ENCODE data around the gene PKM. TPM values are rescaled to one million over a fixed set of nuclear protein-coding genes. Genes with fewer than 3 reads are reported as not detected.

Gene PKM
- total and polyA plus RNA-seq, 4 donors, result 12.9 to 61.2 (median 29.7) TPM

GRCh38 chr15:72235298-72235697, 4.3 kb upstream of the PKM start:
- Histone ChIP-seq H3K27me3 (ENCODE audit: control insufficient read depth in 4 of 4, insufficient read depth in 4 of 4, low read length in 3 of 4) (no peaks in the 10 kb centered on the region), H3K36me3 (ENCODE audit: control insufficient read depth in 4 of 4, insufficient read depth in 3 of 4, low read depth in 1 of 4, low read length in 3 of 4) (no peaks in the 10 kb centered on the region), H3K4me3 (ENCODE audit: low read depth in 1 of 3, low read length in 3 of 3) (no peak overlapping the region), H3K27ac (ENCODE audit: low read depth in 1 of 2, low read length in 2 of 2) (no peak overlapping the region), H3K9me3 (ENCODE audit: control insufficient read depth in 4 of 4, low read length in 3 of 4) (no peaks in the 10 kb centered on the region), H3K4me1 (ENCODE audit: control insufficient read depth in 4 of 4, insufficient read depth in 4 of 4, low read length in 3 of 4) (peaks cover 2 to 15% (median 12%) of the 10 kb centered on the region in 4 donors), H3K9ac (ENCODE audit: low read depth in 1 of 2, low read length in 2 of 2) (no peak overlapping the region)
- WGBS, result 91% methylated on average over 4 of the region's 4 CpGs
- TF ChIP-seq NR2F2 (IDR thresholded peaks at IDR 0.05), result no peak
- TF ChIP-seq TAF1 (conservative IDR thresholded peaks at IDR 0.05), result no peak
- no peak for TF ChIP-seq EGR1 (IDR thresholded peaks at IDR 0.05; ENCODE audit: low read depth in 2 of 2)
- no peak for TF ChIP-seq JUND (IDR thresholded peaks at IDR 0.05)
- TF ChIP-seq MAX (IDR thresholded peaks at IDR 0.05), result no peak
- TF ChIP-seq SP1 (IDR thresholded peaks at IDR 0.05), result no peak
- no peak for TF ChIP-seq REST (IDR thresholded peaks at IDR 0.05)
- no peak for TF ChIP-seq YY1 (IDR thresholded peaks at IDR 0.05)
- no peak for TF ChIP-seq ATF3 (IDR thresholded peaks at IDR 0.05)
- no peak for DNase-seq (ENCODE audit: low spot score)

- H3K9me3 ChIP-seq (ENCODE audit: control insufficient read depth in 4 of 4, low read length in 3 of 4), result no peaks in the 10 kb centered on the region
- H3K27ac ChIP-seq (ENCODE audit: low read depth in 1 of 2, low read length in 2 of 2), result no peak overlapping the region
- DNase-seq (ENCODE audit: low spot score), result no peak
- no peak overlapping the region for H3K4me3 ChIP-seq (ENCODE audit: low read depth in 1 of 3, low read length in 3 of 3)
- H3K36me3 ChIP-seq (ENCODE audit: control insufficient read depth in 4 of 4, insufficient read depth in 3 of 4, low read depth in 1 of 4, low read length in 3 of 4), result no peaks in the 10 kb centered on the region
- H3K4me1 ChIP-seq (ENCODE audit: control insufficient read depth in 4 of 4, insufficient read depth in 4 of 4, low read length in 3 of 4), result peaks cover 2 to 20% (median 14%) of the 10 kb centered on the region in 4 donors
- 96% methylated on average over 6 of the region's 6 CpGs for WGBS
- H3K27me3 ChIP-seq (ENCODE audit: control insufficient read depth in 4 of 4, insufficient read depth in 4 of 4, low read length in 3 of 4), result no peaks in the 10 kb centered on the region
- TF ChIP-seq FOXA1 (IDR thresholded peaks at IDR 0.05) (no peak), ZBTB33 (IDR thresholded peaks at IDR 0.05) (no peak), GABPA (IDR thresholded peaks at IDR 0.05 in 1 of 2, conservative IDR thresholded peaks at IDR 0.05 in 1 of 2) (no peak), REST (IDR thresholded peaks at IDR 0.05) (no peak), SP1 (IDR thresholded peaks at IDR 0.05) (no peak), EGR1 (IDR thresholded peaks at IDR 0.05; ENCODE audit: low read depth in 2 of 2) (no peak)
- no peak overlapping the region for H3K9ac ChIP-seq (ENCODE audit: low read depth in 1 of 2, low read length in 2 of 2)
Measured at GRCh38 chr15:72233769-72234168, 2.8 kb upstream of the PKM start.
